Measurements from ENCODE around the gene CRISPLD2.

Gene CRISPLD2

DNA sequence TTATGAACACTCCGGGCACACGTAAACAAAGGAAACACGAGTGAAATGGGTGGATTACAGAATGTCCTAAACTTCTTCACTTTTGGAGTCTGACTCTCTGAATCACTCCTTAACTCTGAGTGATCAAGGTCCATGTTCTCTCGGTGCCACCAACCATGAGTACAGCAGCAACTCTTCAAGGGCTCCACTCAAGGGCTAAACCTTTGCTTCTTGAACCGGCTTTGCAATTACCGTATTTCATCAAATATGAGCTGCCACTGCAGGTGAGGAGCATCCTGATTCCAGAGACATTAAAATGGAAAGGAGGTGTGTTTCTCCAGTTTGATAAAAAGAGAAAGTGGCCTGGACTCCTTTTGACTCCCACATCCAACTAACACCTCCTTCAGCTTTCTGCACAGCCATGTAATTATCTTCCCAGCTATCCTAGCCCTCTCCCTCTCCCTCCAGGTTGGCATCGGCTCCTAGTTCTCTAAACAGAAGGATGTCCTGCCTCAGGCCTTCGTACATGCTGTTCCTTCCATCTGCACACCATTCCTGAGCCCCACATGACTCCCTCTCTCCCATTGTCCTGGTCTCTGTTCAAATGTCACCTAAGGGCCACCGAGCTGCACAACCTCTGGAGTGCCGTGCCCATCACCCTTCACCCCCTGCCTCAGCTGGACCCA, 130.1 kb downstream of the CRISPLD2 start:
- no peak for DNase-seq

DNA sequence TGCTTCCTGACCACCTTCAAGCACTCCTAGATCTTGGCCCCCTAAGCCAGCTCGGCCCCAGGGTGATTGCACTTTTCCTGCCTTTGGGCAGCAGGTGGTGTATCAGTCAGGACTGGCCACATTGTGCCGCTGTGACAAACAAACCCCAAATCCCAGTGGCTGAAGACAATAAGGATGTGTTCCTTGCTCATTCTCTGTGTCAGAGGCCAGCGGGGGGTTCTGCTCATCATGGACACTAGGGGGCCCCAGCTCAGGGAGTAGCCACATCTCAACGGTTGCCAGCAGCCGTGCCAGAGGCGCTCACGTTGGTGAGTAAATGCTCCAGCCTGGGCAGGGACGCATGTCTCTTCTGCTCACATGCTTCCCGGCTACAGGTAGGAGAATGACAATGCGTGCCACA, 131.1 kb downstream of the CRISPLD2 start:
- DNase-seq = no peak

- peak in 48 of 51 donors; percentile 6 to 85 (median 54) for DNase-seq
Measured at GRCh38 chr16:84952335-84953189, 132.8 kb downstream of the CRISPLD2 start.

- DNase-seq = peak in 1 of 51 donors; percentile 7
Measured at GRCh38 chr16:84953190-84953746, 133.5 kb downstream of the CRISPLD2 start.

GRCh38 chr16:84955427-84955826, 135.6 kb downstream of the CRISPLD2 start:
- no peak for DNase-seq

GRCh38 chr16:84957192-84957591, 137.4 kb downstream of the CRISPLD2 start:
- no peak for DNase-seq

DNA sequence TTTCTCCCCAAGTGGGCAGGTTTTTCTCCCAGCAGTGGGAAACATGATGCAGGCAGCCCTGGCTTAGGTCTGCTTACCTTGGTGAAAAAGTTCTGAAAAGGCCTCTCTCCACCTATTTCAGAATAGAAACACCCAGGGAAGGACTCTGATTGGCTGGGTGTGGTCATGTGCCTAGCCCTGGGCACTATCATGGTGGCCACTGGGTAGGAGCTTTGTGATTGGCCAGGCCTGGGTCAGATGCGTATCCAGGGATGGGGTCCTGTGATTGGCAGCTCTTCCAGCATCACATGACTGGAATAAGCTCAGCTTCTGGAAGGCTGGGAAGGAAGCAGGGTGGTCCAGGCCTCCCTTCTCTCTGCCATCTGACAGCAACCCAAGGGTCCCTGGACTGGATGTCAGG, 138.0 kb downstream of the CRISPLD2 start:
- no peak for DNase-seq
